KMS-11 (cell line): Measurements from ENCODE around the gene SEC24C.

Source experiments
- H2AFZ ChIP-seq: fragments of 200-600 bp; sonication (generic); 2 replicates; pipeline ENCODE4 v1.6.1; 2016; ENCODE audit warnings: antibody characterized with exemption, mixed run types, low read depth
- H3K27ac ChIP-seq: fragments of 200-600 bp; sonication (generic); 2 replicates; pipeline ENCODE4 v1.6.1; 2016; ENCODE audit warnings: mild to moderate bottlenecking, mixed run types
- H3K27me3 ChIP-seq: fragments of 200-600 bp; sonication (generic); 2 replicates; pipeline ENCODE4 v1.6.1; 2017; ENCODE audit warnings: mild to moderate bottlenecking, low read depth, mixed run types, moderate library complexity; ENCODE audit not compliant: insufficient read depth
- H3K36me3 ChIP-seq: fragments of 200-600 bp; sonication (generic); 2 replicates; pipeline ENCODE4 v1.6.1; 2017; ENCODE audit warnings: mild to moderate bottlenecking, mixed run types; ENCODE audit not compliant: insufficient read depth
- H3K4me1 ChIP-seq: fragments of 200-600 bp; sonication (generic); 2 replicates; pipeline ENCODE4 v1.6.1; 2016; ENCODE audit warnings: mild to moderate bottlenecking, low read depth, mixed run types; ENCODE audit not compliant: poor library complexity, severe bottlenecking
- H3K4me2 ChIP-seq: fragments of 200-600 bp; sonication (generic); 2 replicates; pipeline ENCODE4 v1.7.0; 2016; ENCODE audit warnings: mild to moderate bottlenecking, mixed run types
- H3K4me3 ChIP-seq: fragments of 200-600 bp; sonication (generic); IDR thresholded peaks from 2 replicates; pipeline ENCODE4 v1.6.1; 2017; ENCODE audit warnings: low read depth, low read length, mixed read lengths; ENCODE audit not compliant: insufficient read depth
- H3K79me2 ChIP-seq: fragments of 200-600 bp; sonication (generic); 2 replicates; pipeline ENCODE4 v1.6.1; 2016; ENCODE audit warnings: low read depth, mixed run types; ENCODE audit not compliant: insufficient read depth
- H3K9ac ChIP-seq: fragments of 200-600 bp; sonication (generic); 2 replicates; pipeline ENCODE4 v1.6.1; 2016; ENCODE audit warnings: mild to moderate bottlenecking, mixed run types
- H4K20me1 ChIP-seq: fragments of 200-600 bp; sonication (generic); 2 replicates; pipeline ENCODE4 v1.6.1; 2016; ENCODE audit warnings: mild to moderate bottlenecking, mixed run types; ENCODE audit not compliant: insufficient read depth
- TF ChIP-seq, protein P1 (sequence below): fragments of 200-600 bp; sonication (generic); conservative IDR thresholded peaks from 2 replicates; pipeline ENCODE4 v1.6.1; 2017; ENCODE audit warnings: low read depth, mild to moderate bottlenecking, antibody characterized with exemption, low read length, moderate library complexity, mixed read lengths

SEC24C gene

DNA sequence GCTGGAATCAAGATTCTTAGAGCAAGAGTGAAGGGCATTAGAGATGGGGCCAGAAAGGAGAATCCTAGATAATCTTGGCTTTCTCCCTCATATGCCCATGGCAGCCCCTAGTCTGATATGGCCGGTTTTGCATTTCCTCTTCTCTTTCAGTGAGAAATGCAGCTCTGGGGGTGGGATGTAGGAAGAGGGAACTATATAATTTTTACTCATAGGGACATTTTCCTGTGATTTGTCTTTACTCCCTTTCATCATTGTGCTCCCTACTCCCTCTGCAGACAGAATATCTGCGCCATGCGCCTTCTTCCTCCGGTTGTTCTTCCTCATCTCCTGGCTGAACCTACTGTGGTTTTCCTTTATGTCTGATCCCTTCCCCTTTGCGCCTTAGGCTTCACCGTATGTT lies 20.9 kb downstream of the SEC24C start:
- Histone ChIP-seq H3K27ac (no peak overlapping the region), H3K9ac (no peak overlapping the region), H4K20me1 (no peaks in the 10 kb centered on the region), H2AFZ (no peak overlapping the region), H3K36me3 (peaks cover 6% of the 10 kb centered on the region; the same call in 1 of the 2 replicates), H3K4me2 (no peak overlapping the region), H3K4me1 (peaks cover 3% of the 10 kb centered on the region), H3K27me3 (no peaks in the 10 kb centered on the region), H3K79me2 (no peaks in the 10 kb centered on the region), H3K4me3 (no peak overlapping the region)
- TF ChIP-seq, protein P1, sequence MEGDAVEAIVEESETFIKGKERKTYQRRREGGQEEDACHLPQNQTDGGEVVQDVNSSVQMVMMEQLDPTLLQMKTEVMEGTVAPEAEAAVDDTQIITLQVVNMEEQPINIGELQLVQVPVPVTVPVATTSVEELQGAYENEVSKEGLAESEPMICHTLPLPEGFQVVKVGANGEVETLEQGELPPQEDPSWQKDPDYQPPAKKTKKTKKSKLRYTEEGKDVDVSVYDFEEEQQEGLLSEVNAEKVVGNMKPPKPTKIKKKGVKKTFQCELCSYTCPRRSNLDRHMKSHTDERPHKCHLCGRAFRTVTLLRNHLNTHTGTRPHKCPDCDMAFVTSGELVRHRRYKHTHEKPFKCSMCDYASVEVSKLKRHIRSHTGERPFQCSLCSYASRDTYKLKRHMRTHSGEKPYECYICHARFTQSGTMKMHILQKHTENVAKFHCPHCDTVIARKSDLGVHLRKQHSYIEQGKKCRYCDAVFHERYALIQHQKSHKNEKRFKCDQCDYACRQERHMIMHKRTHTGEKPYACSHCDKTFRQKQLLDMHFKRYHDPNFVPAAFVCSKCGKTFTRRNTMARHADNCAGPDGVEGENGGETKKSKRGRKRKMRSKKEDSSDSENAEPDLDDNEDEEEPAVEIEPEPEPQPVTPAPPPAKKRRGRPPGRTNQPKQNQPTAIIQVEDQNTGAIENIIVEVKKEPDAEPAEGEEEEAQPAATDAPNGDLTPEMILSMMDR: no peak

DNA sequence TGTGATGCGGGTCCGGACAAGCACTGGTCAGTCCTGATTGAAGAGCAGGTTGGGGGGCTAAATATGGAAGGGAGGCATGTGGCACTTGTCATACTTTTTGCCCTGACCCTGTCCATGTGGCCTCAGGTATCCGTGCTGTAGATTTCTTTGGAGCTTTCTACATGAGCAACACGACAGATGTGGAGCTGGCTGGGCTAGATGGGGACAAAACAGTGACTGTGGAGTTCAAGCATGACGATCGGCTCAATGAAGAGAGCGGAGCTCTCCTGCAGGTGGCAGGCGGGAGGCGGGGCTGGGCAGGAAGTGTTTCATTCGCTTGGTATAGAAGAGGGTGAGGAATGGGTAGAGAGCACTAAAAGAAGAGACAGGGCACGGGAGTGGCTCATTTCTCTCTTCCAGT lies 24.7 kb downstream of the SEC24C start:
- no peaks in the 10 kb centered on the region for H3K36me3 ChIP-seq
- H4K20me1 ChIP-seq: no peaks in the 10 kb centered on the region
- H3K27ac ChIP-seq: no peak overlapping the region
- H2AFZ ChIP-seq: no peak overlapping the region
- H3K4me1 ChIP-seq: peaks cover 13% of the 10 kb centered on the region
- no peak overlapping the region for H3K9ac ChIP-seq
- no peaks in the 10 kb centered on the region for H3K79me2 ChIP-seq
- no peaks in the 10 kb centered on the region for H3K27me3 ChIP-seq
- H3K4me3 ChIP-seq: no peak overlapping the region
- no peak overlapping the region for H3K4me2 ChIP-seq
- TF ChIP-seq, protein P1: no peak

DNA sequence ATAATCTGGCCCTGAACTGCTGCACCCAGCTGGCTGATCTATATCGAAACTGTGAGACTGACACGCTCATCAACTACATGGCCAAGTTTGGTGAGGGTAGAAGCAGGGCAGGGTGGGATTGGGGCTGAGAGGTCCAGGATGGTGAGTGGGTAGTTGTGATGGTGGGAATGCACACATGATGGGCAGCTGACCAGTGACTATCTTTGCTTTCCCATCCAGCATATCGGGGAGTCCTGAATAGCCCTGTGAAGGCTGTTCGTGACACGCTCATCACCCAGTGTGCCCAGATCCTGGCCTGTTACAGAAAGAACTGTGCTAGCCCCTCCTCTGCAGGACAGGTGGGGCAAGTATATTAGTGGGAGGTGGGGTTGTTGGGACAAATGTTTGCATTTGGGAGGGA lies 25.2 kb downstream of the SEC24C start:
- Histone ChIP-seq H3K36me3 (no peaks in the 10 kb centered on the region), H3K79me2 (no peaks in the 10 kb centered on the region), H2AFZ (no peak overlapping the region), H3K4me1 (peaks cover 18% of the 10 kb centered on the region), H3K4me2 (no peak overlapping the region), H4K20me1 (no peaks in the 10 kb centered on the region), H3K4me3 (no peak overlapping the region), H3K27me3 (no peaks in the 10 kb centered on the region), H3K27ac (no peak overlapping the region), H3K9ac (no peak overlapping the region)
- TF ChIP-seq, protein P1: no peak

DNA sequence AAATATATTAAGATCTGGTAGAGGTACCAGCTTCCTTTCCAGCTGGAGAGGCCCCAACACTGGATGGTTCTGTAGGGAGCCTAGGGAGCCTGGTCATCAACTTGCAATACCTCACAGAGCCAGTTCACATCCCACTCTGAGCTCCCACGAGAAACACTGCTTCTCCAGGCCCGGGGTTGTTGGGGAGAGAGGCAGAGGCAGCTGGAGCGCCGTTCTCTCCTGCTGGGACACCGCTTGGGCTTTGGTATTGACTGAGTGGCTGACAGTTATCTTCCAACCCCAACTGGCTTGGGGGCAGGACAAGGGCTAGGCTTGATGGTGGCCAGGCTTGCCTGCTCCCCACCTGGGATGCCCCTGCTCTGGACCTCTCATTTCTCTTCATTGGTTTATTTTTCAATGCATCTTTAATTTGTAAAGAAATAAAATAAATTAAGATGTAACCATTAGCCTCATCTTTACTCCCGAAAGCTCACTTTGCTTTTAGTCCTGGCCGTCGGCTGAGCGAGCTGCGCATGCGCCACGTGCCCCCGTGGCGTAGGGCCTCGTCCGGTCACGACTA lies 27.6 kb downstream of the SEC24C start:
- Histone ChIP-seq H3K27ac (peak overlapping the region; percentile 48; the same call in 1 of the 2 replicates), H3K36me3 (no peaks in the 10 kb centered on the region), H3K4me3 (no peak overlapping the region), H3K4me1 (peaks cover 29% of the 10 kb centered on the region), H3K4me2 (peak overlapping the region; percentile 49), H2AFZ (peak overlapping the region; percentile 85), H3K79me2 (no peaks in the 10 kb centered on the region; the same call in 1 of the 2 replicates), H4K20me1 (no peaks in the 10 kb centered on the region), H3K9ac (peak overlapping the region; percentile 59; the same call in 1 of the 2 replicates), H3K27me3 (no peaks in the 10 kb centered on the region)
- TF ChIP-seq, protein P1: no peak
